ENCODE results near the gene CRIP1. TPM values are rescaled to one million over a fixed set of nuclear protein-coding genes. Genes with fewer than 3 reads are reported as not detected.

Gene CRIP1
- total RNA-seq, 1 experiment from 2014 or later = 48.7 TPM

GRCh38 chr14:105531088-105531893 is 44.6 kb downstream of the CRIP1 start:
- Histone ChIP-seq H3K36me3 (ENCODE audit: low read depth, low read length) (no peaks in the 10 kb centered on the region), H2AFZ (ENCODE audit: low read length) (no peak overlapping the region), H4K20me1 (ENCODE audit: low read length) (no peaks in the 10 kb centered on the region), H3K4me3 (ENCODE audit: low read length) (no peak overlapping the region), H3K4me1 (ENCODE audit: insufficient read depth, low read length) (peaks cover 10% of the 10 kb centered on the region; the same call in 1 of the 2 replicates), H3K9me2 (replicated peaks; ENCODE audit: low read length) (no peaks in the 10 kb centered on the region), H3K27ac (ENCODE audit: low read length) (no peak overlapping the region), H3K9me3 (ENCODE audit: low read length) (no peaks in the 10 kb centered on the region), H3K9ac (ENCODE audit: low read length) (no peak overlapping the region), H3K4me2 (ENCODE audit: low read length) (no peak overlapping the region), H3K79me2 (ENCODE audit: low read length) (peaks cover 9% of the 10 kb centered on the region; the same call in 1 of the 2 replicates), H3K27me3 (ENCODE audit: low read length) (peaks cover 4% of the 10 kb centered on the region; the same call in 1 of the 2 replicates), H3F3A (ENCODE audit: low read length, unreplicated experiment) (no peaks in the 10 kb centered on the region)
- TF ChIP-seq EZH2 (IDR thresholded peaks at IDR 0.05; ENCODE audit: low read length, unreplicated experiment) = no peak
- TF ChIP-seq CTCF (conservative IDR thresholded peaks at IDR 0.05; ENCODE audit: low read depth, low read length) = no peak
- no peak for TF ChIP-seq EZH2phosphoT487 (IDR thresholded peaks at IDR 0.05; ENCODE audit: borderline replicate concordance, low read length)
- no TSS peak for BruUV-seq (replicated peaks)
- ChIA-PET CTCF (no interaction called here), POLR2A (ENCODE audit: unreplicated experiment) (no interaction called here)
- DNase-seq (no peak), ATAC-seq (no peak)
- intact Hi-C loops (cut with micrococcal nuclease) = no loop called here

DNA sequence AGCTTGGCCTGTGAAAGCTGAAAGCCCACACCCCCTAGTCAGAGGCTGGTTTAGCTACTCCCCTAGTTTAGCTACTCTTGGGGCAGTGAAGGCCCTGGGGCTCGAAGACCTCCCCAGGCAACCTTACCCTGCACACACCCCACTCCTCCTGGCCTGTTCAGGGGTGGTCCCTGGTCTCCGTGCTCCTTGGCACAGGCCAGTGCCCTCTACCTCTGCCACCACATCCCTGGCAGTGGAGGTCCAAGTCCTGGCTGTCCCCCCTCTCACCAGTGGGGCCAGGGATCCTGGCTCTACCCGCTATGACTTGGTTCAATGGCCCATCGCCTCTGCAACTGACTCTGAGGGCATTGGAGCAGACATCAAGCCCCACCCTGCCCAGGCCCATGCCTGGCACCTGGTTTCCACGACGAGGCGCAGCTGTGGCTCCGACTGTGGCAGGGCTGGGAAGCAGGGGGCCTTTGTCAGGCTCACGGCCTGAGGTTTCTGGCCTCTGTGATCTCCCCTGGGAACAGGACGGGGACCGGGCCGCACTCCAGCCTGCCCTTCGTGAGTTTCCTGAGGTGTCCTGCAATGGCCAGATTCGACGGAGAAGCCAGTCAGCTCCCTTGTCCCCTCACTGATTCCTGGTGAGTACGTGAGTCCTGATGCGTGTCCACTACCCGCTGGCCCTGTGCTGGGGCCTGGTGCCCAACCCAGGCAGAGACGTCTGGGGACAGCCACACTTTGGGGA is 45.4 kb downstream of the CRIP1 start:
- no peak overlapping the region for H3K9ac ChIP-seq (ENCODE audit: low read length)
- DNase-seq = no peak
- no TSS peak for BruUV-seq (replicated peaks)

More for the DNA sequence above, 45.4 kb downstream of the CRIP1 start:
- H3K27ac ChIP-seq (ENCODE audit: low read length) = no peak overlapping the region
- no peak overlapping the region for H3K4me2 ChIP-seq (ENCODE audit: low read length)
- H2AFZ ChIP-seq (ENCODE audit: low read length) = no peak overlapping the region
- H3K4me3 ChIP-seq (ENCODE audit: low read length) = no peak overlapping the region
- ChIA-PET POLR2A (ENCODE audit: unreplicated experiment) (no interaction called here), CTCF (no interaction called here)
- peaks cover 9% of the 10 kb centered on the region; the same call in 1 of the 2 replicates for H3K79me2 ChIP-seq (ENCODE audit: low read length)
- ATAC-seq = no peak
- peaks cover 10% of the 10 kb centered on the region; the same call in 1 of the 2 replicates for H3K4me1 ChIP-seq (ENCODE audit: insufficient read depth, low read length)
- H4K20me1 ChIP-seq (ENCODE audit: low read length) = no peaks in the 10 kb centered on the region
- no peaks in the 10 kb centered on the region for H3K9me3 ChIP-seq (ENCODE audit: low read length)
- H3K9me2 ChIP-seq (replicated peaks; ENCODE audit: low read length) = no peaks in the 10 kb centered on the region
- H3K27me3 ChIP-seq (ENCODE audit: low read length) = peaks cover 11% of the 10 kb centered on the region; the same call in 1 of the 2 replicates
- TF ChIP-seq EZH2 (IDR thresholded peaks at IDR 0.05; ENCODE audit: low read length, unreplicated experiment) (no peak), EZH2phosphoT487 (IDR thresholded peaks at IDR 0.05; ENCODE audit: borderline replicate concordance, low read length) (no peak), CTCF (conservative IDR thresholded peaks at IDR 0.05; ENCODE audit: low read depth, low read length) (no peak)
- H3K36me3 ChIP-seq (ENCODE audit: low read depth, low read length) = no peaks in the 10 kb centered on the region
- intact Hi-C loops (cut with micrococcal nuclease) = no loop called here
- no peaks in the 10 kb centered on the region for H3F3A ChIP-seq (ENCODE audit: low read length, unreplicated experiment)
